PC-9 (cell line): ENCODE results near the gene ADGRL3. TPM values are rescaled to one million over a fixed set of nuclear protein-coding genes. Genes with fewer than 3 reads are reported as not detected.
A peak's percentile ranks its signal among the peaks of the same experiment; 100 is the strongest.

Experiments
- Bru-seq: library from RNA; stranded (reverse); fragments of 400-500 nt; gene quantifications from one replicate; lab custom pipeline; 2021; lab: Mats Ljungman, UMichigan
- BruChase-seq, 2 experiments: library from RNA; stranded (reverse); fragments of 400-500 nt; gene quantifications; one replicate each; lab custom pipeline; 2021; lab: Mats Ljungman, UMichigan
- BruUV-seq: library from RNA; stranded (reverse); fragments of 400-500 nt; replicated peaks from 2 replicates; lab custom pipeline; 2021; lab: Mats Ljungman, UMichigan
- CTCF ChIA-PET: fragments of 300-600 bp; sonication (Branson Sonifier 250); formaldehyde crosslinking; loops from one replicate; lab custom pipeline; 2022; ENCODE audit warnings: antibody characterized with exemption; lab: Charles Lee
- POLR2A ChIA-PET: fragments of 300-600 bp; sonication (Branson Sonifier 250); formaldehyde crosslinking; loops from one replicate; lab custom pipeline; 2022; ENCODE audit warnings: antibody characterized with exemption; ENCODE audit not compliant: unreplicated experiment; lab: Charles Lee
- DNase-seq, 2 experiments: peaks; one replicate each; pipeline versions ENCODE4 v3.0.0 to v3.0.0-alpha.2; 2015 to 2022; ENCODE audit warnings: mixed read lengths in 1 of 2
- H2AFZ ChIP-seq: fragments of 200-600 bp; sonication (generic); 2 replicates; pipeline ENCODE4 v1.8.1; 2017; ENCODE audit warnings: antibody characterized with exemption
- H3F3A ChIP-seq: fragments of 200-600 bp; sonication (generic); 2 replicates; pipeline ENCODE4 v1.8.1; 2017; ENCODE audit warnings: antibody characterized with exemption, mild to moderate bottlenecking, low read depth; ENCODE audit not compliant: insufficient read depth
- H3K27ac ChIP-seq: fragments of 200-600 bp; sonication (generic); 2 replicates; pipeline ENCODE4 v1.6.1; 2016; ENCODE audit warnings: mixed run types
- H3K27me3 ChIP-seq: fragments of 200-600 bp; sonication (generic); 2 replicates; pipeline ENCODE4 v1.6.1; 2016; ENCODE audit warnings: low read depth, mixed run types; ENCODE audit not compliant: insufficient read depth
- H3K36me3 ChIP-seq: fragments of 200-600 bp; sonication (generic); 2 replicates; pipeline ENCODE4 v1.6.1; 2016; ENCODE audit warnings: low read depth, mixed run types
- H3K4me1 ChIP-seq: fragments of 200-600 bp; sonication (generic); replicated peaks from 2 replicates; pipeline ENCODE4 v1.6.1; 2016; ENCODE audit warnings: mixed run types; ENCODE audit not compliant: insufficient read depth
- H3K4me2 ChIP-seq: fragments of 200-600 bp; sonication (generic); 2 replicates; pipeline ENCODE4 v1.6.1; 2017; ENCODE audit warnings: mixed run types
- H3K4me3 ChIP-seq: fragments of 200-600 bp; sonication (generic); 2 replicates; pipeline ENCODE4 v1.6.1; 2016; ENCODE audit warnings: mixed run types
- H3K79me2 ChIP-seq: fragments of 200-600 bp; sonication (generic); 2 replicates; pipeline ENCODE4 v1.6.1; 2017; ENCODE audit warnings: low read depth, mixed run types
- H3K9me2 ChIP-seq: fragments of 200-600 bp; sonication (generic); 2 replicates; pipeline ENCODE4 v1.8.1; 2017; ENCODE audit warnings: mild to moderate bottlenecking; ENCODE audit not compliant: insufficient read depth
- H3K9me3 ChIP-seq: fragments of 200-600 bp; sonication (generic); 2 replicates; pipeline ENCODE4 v1.8.1; 2016; ENCODE audit warnings: low read depth; ENCODE audit not compliant: insufficient read depth
- H4K20me1 ChIP-seq: fragments of 200-600 bp; sonication (generic); 2 replicates; pipeline ENCODE4 v1.8.1; 2017; ENCODE audit not compliant: insufficient read depth
- CTCF ChIP-seq: fragments of 200-600 bp; sonication (generic); conservative IDR thresholded peaks from 2 replicates; pipeline ENCODE4 v1.6.1; 2017; ENCODE audit warnings: mixed run types, antibody characterized with exemption, mild to moderate bottlenecking, moderate library complexity
- EZH2 ChIP-seq: fragments of 200-600 bp; sonication (generic); IDR thresholded peaks from 2 replicates; pipeline ENCODE4 v1.8.0; 2017; ENCODE audit warnings: antibody characterized with exemption, low read depth
- intact Hi-C: fragments of 100-400 bp; cut with micrococcal nuclease; formaldehyde crosslinking; loops from one replicate; pipeline ENCODE4 v1.10.0; 2022; ENCODE audit not compliant: unreplicated experiment
- long read RNA-seq: library from polyadenylated mRNA; stranded (forward); transcript quantifications from one replicate; pipeline ENCODE4 v2.0.0, GENCODE V29; 2022
- total RNA-seq: library from RNA; stranded (reverse); gene quantifications from 2 replicates; pipeline ENCODE4 v1.2.3, GENCODE V29; 2021

Gene ADGRL3
- 0.90 and 1.6 TPM in 2 replicates for total RNA-seq
- Bru-seq, nascent RNA = percentile 20 among the genes with signal in this experiment
- BruChase-seq, experiment 1, labeled RNA remaining after a 2-hour chase = percentile 15 among the genes with signal in this experiment
- BruChase-seq, experiment 2, labeled RNA remaining after a 6-hour chase = percentile 12 among the genes with signal in this experiment
- long read RNA-seq, partial matches to known transcripts = 0 of 1 reads
- long read RNA-seq, other reads (novel, unspliced or antisense) = 1 of 1 reads

DNA sequence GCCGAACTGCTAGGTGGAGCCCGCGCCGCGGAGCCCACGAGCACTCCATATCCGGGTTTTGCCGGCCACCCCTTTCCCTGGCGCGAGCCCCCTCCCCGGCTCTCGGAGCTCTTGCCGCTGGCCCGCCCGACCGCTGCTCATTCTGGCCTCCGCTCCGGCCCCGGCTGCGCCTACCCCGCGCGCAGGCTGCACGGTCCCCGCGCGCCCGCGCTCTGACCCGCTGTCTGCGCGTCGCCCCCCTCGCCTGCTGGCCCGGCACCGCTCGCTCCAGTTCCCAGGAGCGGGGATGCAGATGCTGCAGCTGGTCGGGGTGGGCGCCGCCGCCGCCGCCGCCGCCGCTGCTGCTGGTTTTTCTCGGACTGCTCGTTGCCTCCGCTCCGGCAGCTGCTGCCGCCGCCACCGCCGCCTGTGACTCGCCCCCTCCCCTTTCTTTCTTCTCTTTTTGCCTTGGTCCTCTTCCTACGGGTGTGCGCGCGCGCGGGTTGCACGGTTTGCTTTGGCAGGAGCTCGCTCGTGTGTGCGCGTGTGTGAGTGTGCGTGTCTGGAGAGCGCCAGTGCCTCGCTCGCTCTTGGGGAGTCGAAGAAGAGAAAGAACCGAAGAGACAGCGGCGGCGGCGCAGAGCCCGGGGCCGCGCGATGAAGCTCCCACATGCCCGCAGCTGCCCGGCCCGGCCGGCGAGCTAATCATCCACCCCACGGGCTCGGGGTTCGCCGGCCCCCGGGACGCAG is at the start of gene ADGRL3:
Gene ADGRL3, plus strand, starts transcription at position 140 of the 729 bp plus-strand sequence.
- Histone ChIP-seq H3K27ac (no peak within 1 kb of the TSS), H2AFZ (no peak within 1 kb of the TSS), H3K4me2 (peak within 1 kb of the TSS; percentile 42; the same call in 1 of the 2 replicates), H3K36me3 (no peaks in the 10 kb centered on the region), H4K20me1 (no peaks in the 10 kb centered on the region), H3K4me3 (no peak within 1 kb of the TSS; the same call in 1 of the 2 replicates), H3F3A (no peaks in the 10 kb centered on the region), H3K4me1 (no peaks in the 10 kb centered on the region), H3K79me2 (no peaks in the 10 kb centered on the region), H3K9me3 (no peaks in the 10 kb centered on the region), H3K27me3 (peaks cover 6% of the 10 kb centered on the region; the same call in 1 of the 2 replicates), H3K9me2 (no peaks in the 10 kb centered on the region)
- intact Hi-C loops = no loop called here
- POLR2A ChIA-PET = interaction anchor here (0.7 kb wide), 1 partner anchor 10 kb away, joined by 3 read pairs; no protein-coding TSS in a partner anchor
- no peak for TF ChIP-seq CTCF
- no peak for TF ChIP-seq EZH2
- CTCF ChIA-PET = no interaction called here
- BruUV-seq = no TSS peak
- DNase-seq = no peak

GRCh38 chr4:61152433-61152832 is 47.7 kb upstream of the ADGRL3 start:
- no peak for DNase-seq
- H3K4me2 ChIP-seq = no peak overlapping the region
- no peak overlapping the region for H3K4me3 ChIP-seq
- POLR2A ChIA-PET = no interaction called here
- no TSS peak for BruUV-seq
- TF ChIP-seq EZH2 = no peak
- no peak for TF ChIP-seq CTCF
- H3K4me1 ChIP-seq = no peaks in the 10 kb centered on the region
- intact Hi-C loops = no loop called here
- no peaks in the 10 kb centered on the region for H3K27me3 ChIP-seq
- no peaks in the 10 kb centered on the region for H3K36me3 ChIP-seq
- H3K27ac ChIP-seq = no peak overlapping the region
- no peaks in the 10 kb centered on the region for H3F3A ChIP-seq
- CTCF ChIA-PET = no interaction called here
- H3K79me2 ChIP-seq = no peaks in the 10 kb centered on the region
- no peaks in the 10 kb centered on the region for H3K9me3 ChIP-seq
- H3K9me2 ChIP-seq = no peaks in the 10 kb centered on the region
- H4K20me1 ChIP-seq = no peaks in the 10 kb centered on the region
- H2AFZ ChIP-seq = no peak overlapping the region

GRCh38 chr4:61160478-61160877 is 39.6 kb upstream of the ADGRL3 start:
- Histone ChIP-seq H2AFZ (no peak overlapping the region), H3K4me2 (no peak overlapping the region), H3F3A (no peaks in the 10 kb centered on the region), H3K36me3 (no peaks in the 10 kb centered on the region), H3K27me3 (no peaks in the 10 kb centered on the region), H3K79me2 (no peaks in the 10 kb centered on the region), H3K4me3 (no peak overlapping the region), H3K4me1 (no peaks in the 10 kb centered on the region), H3K27ac (no peak overlapping the region), H4K20me1 (no peaks in the 10 kb centered on the region), H3K9me3 (no peaks in the 10 kb centered on the region), H3K9me2 (no peaks in the 10 kb centered on the region)
- ChIA-PET POLR2A (no interaction called here), CTCF (no interaction called here)
- no TSS peak for BruUV-seq
- TF ChIP-seq EZH2 (no peak), CTCF (no peak)
- DNase-seq = no peak
- intact Hi-C loops = no loop called here
